Activated T-cell treated with anti-CD3 and anti-CD28 coated beads, Interleukin-2, amount 50 U/mL, for 4 hours (primary cell): ENCODE measurements around the gene SLC29A2. TPM values are rescaled to one million over a fixed set of nuclear protein-coding genes. Genes with fewer than 3 reads are reported as not detected.
"Not testable (repeated sequence)": the region's sequence is repeated elsewhere in the genome, so short reads cannot be mapped to it uniquely, and the experiment has no call there.

Experiments used
- ATAC-seq, 2 donors: fragments of 200-7000 bp; cut with Tn5 transposase; one replicate each; pipeline ENCODE4 v1.10.0; 2021
- DNase-seq: peaks from one replicate; pipeline ENCODE4 v3.0.0-alpha.2; 2020
- H3K27me3 Mint-ChIP-seq: one replicate; pipeline ENCODE4 v1.8.0; 2021; ENCODE audit warnings: low read depth, mixed read lengths
- H3K36me3 Mint-ChIP-seq: one replicate; pipeline ENCODE4 v1.8.0; 2022; ENCODE audit warnings: mixed read lengths; ENCODE audit not compliant: insufficient read depth
- H3K4me1 Mint-ChIP-seq: one replicate; pipeline ENCODE4 v1.8.0; 2021; ENCODE audit warnings: low read depth, mixed read lengths
- H3K4me3 Mint-ChIP-seq: one replicate; pipeline ENCODE4 v1.8.0; 2021; ENCODE audit warnings: mild to moderate bottlenecking, moderate library complexity, mixed read lengths
- H3K9me3 Mint-ChIP-seq: one replicate; pipeline ENCODE4 v1.8.0; 2021; ENCODE audit warnings: mixed read lengths
- total RNA-seq, 3 donors: library from RNA; stranded (reverse); gene quantifications; one replicate each; pipeline ENCODE4 v1.2.1, GENCODE V29; 2021

Gene SLC29A2
- total RNA-seq, 3 donors from 2014 or later = 10.5 to 15.7 (median 11.4) TPM

DNA sequence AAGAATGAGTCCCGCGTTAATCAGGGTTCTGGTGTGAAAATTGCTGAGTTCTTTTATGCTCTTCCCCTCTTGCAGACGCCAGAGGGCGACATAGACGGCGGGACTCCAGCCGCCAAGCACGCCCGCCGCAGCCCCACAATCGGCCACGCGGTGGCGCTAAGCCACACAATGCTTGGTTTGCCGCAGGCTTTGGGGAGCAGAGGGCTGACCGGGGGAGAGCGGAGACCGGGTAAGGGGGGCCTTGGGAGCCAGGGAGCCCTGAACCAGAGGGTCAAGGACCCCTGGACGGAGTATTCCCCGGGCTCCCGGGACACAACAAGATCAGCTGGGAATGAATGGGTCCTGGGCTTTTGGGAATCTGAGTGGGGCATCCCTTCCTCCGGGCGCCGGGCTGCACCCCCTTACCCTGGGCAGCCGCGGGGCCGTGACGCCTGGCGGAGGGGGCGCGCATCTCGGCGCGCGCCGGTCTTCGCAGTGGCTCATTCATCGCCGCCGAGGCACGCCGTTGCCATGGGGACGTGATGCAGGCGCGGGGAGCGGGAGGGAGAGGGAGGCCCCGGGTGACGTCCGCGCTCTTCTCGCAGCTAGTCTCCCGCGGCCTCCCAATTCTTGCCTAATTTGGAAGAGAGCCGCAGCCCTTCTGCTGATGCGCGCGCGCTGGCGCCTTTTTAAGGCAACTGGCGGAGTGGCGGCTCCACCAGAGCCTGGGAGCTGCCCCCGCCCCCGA lies 37.1 kb upstream of the SLC29A2 start:
- ATAC-seq = peak; percentile 90 to 93
- peak; percentile 94 for DNase-seq
- Mint-ChIP-seq H3K9me3 (no peaks in the 10 kb centered on the region), H3K4me3 (peak overlapping the region; percentile 79), H3K36me3 (no peaks in the 10 kb centered on the region), H3K4me1 (peaks cover 2% of the 10 kb centered on the region), H3K27me3 (peaks cover 31% of the 10 kb centered on the region)

DNA sequence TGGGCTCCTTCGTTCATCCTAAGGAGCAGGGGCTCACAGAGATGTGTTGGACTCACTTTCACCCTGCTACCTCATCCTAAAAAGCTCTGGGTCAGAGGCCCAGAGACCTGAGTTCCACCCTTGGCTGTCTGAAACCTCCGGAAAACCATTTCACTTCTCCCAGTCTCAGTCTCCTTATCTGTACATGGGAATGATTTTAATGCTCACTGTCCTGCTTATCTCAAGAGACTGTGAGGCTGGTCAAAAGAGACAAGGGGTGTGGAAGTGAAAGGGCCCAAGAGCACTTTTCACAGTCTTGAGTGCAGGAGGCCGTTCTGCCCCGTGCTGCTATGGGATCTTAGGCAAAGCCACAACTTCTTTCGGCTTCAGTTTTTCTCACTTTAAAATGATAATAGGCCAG lies 36.1 kb upstream of the SLC29A2 start:
- H3K9me3 Mint-ChIP-seq = no peaks in the 10 kb centered on the region

DNA sequence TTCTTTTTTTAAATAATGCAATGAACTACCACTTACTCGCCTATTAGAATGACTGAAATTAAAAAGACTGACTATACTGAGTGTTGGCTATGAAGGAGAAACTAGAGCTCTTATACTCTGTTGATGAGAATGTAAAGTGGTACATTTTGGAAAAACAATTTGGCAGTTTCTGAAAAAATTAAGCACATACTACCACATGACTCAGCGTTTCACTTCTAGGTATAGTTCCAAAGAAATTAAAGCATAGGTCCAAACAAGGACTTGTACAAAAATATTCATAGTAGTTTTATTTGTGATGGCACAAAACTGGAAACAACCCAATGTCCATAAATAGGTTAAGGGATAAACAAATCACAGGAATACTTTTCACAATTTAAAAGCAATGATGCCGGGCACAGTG lies 22.4 kb upstream of the SLC29A2 start:
- Mint-ChIP-seq H3K36me3 (no peaks in the 10 kb centered on the region), H3K4me3 (no peak overlapping the region), H3K4me1 (no peaks in the 10 kb centered on the region), H3K9me3 (no peaks in the 10 kb centered on the region), H3K27me3 (peaks cover 8% of the 10 kb centered on the region)
- DNase-seq = no peak
- no peak for ATAC-seq

More for the DNA sequence above, 36.1 kb upstream of the SLC29A2 start:
- no peak overlapping the region for H3K4me3 Mint-ChIP-seq
- DNase-seq (no peak), ATAC-seq (no peak)
- H3K36me3 Mint-ChIP-seq = no peaks in the 10 kb centered on the region
- peaks cover 27% of the 10 kb centered on the region for H3K27me3 Mint-ChIP-seq
- H3K4me1 Mint-ChIP-seq = peaks cover 2% of the 10 kb centered on the region

DNA sequence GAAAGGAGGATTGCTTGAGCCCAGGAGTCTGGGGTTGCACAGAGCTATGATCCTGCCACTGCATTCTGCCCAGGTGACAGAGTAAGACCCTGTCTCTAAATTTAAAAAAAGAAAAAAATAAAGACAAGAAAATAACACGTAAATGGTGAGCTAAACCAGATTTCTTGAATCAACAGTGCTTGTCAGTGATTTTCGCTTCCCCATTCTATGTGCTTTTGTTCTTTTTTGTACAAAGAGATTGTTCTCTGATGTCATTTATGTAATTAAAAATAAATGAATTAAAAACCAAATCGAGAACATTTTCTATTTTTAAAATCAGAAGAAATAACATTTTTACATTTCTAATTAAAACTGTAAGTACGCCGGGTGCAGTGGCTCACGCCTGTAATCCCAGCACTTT lies 19.8 kb upstream of the SLC29A2 start:
- Mint-ChIP-seq H3K9me3 (no peaks in the 10 kb centered on the region), H3K27me3 (peaks cover 5% of the 10 kb centered on the region), H3K4me1 (peaks cover 3% of the 10 kb centered on the region), H3K4me3 (no peak overlapping the region), H3K36me3 (no peaks in the 10 kb centered on the region)
- ATAC-seq (no peak), DNase-seq (no peak)

DNA sequence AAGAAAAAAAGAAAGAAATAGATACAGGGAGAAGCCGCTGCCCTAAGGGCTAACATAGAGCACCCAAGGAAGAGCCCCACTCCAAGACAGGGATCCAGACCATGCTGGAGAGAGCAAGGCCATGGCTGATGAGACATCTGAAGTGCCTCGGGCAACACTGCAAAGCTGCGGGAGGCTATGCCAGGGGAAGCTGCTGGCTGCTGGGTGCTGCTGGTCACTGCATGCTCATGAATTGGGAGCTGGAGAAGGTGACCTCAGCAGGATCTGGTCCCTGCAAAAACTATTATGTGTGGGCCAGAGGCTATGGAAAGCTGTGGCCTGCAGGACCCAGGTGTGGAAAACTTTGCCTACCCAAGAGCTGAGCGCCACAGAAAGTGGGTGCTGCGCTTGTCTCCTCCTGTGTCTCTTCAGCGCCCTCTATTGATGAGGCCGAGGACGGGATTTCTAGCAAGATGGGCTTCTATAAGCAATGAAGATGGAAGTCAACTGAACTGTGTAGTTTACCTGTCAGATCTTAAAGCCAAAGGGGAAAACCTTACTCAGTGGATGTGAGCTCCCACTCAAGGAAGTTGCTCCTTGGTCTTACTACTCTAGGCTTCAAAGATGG lies 17.3 kb upstream of the SLC29A2 start:
- peaks cover 7% of the 10 kb centered on the region for H3K4me1 Mint-ChIP-seq
- no peaks in the 10 kb centered on the region for H3K36me3 Mint-ChIP-seq
- no peaks in the 10 kb centered on the region for H3K9me3 Mint-ChIP-seq
- ATAC-seq = peak; percentile 76 to 84
- DNase-seq = peak; percentile 63
- no peak overlapping the region for H3K4me3 Mint-ChIP-seq
- peaks cover 2% of the 10 kb centered on the region for H3K27me3 Mint-ChIP-seq

DNA sequence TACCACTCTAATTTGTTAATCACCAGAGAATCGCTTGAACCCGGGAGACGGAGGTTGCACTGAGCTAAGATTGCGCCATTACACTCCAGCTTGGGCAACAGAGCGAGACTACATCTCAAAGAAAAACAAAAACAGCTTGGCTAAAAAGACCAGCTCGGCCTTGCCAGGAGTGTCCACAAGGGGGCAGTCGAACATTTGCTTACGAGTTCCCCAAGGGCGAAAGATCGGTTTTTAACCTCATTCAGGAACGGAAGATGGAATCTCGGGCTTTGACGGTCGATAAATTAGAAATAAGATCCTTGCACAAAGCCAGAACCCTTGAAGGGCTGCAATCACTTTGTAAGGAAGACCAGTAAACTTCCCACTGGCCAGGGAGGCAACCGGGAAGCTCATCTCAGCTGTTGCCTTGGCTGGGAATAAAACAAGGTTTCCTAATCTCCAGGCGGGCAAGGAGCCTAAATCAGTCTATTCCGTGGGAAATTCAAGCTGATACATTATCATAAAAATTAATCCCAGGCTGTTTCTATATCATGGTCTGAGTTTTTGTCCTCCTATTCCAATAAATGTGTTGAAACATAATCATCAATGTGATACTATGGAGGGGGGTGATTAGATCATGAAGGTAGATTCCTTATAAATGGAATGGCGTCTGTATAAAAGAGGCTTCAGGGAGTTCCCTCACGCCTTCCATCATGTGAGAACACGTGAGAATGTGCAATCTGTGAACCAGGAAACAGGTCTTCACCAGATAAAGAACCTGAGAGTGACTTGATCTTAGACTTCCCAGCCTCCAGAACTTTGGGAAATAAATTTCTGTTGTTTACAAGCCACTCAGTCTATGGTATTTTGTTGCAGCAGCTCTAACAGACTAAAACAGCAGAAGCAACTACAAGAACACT lies 14.9 kb upstream of the SLC29A2 start:
- Mint-ChIP-seq H3K4me1 (peaks cover 7% of the 10 kb centered on the region), H3K4me3 (peak overlapping the region; percentile 46), H3K36me3 (no peaks in the 10 kb centered on the region), H3K27me3 (peaks cover 5% of the 10 kb centered on the region), H3K9me3 (no peaks in the 10 kb centered on the region)
- peak; percentile 80 for DNase-seq
- ATAC-seq = peak; percentile 71 to 77

DNA sequence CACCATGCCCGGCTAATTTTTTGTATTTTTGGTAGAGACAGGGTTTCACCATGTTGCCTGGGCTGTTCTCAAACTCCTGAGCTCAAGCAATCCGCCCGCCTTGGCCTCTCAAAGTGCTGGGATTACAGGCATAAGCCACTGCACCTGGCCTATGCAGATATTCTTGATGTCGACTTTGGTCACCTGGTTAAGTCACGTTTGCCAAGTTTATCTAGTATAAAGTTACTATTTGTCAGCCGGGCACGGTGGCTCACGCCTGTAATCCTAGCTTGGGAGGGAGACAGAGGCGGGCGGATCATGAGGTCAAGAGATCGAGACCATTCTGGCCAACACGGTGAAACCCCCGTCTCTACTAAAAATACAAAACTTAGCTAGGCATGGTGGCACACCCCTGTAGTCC lies 12.8 kb upstream of the SLC29A2 start:
- not testable (repeated sequence) for H3K36me3 Mint-ChIP-seq, H3K4me1 Mint-ChIP-seq, ATAC-seq, H3K4me3 Mint-ChIP-seq, H3K27me3 Mint-ChIP-seq, H3K9me3 Mint-ChIP-seq, DNase-seq

DNA sequence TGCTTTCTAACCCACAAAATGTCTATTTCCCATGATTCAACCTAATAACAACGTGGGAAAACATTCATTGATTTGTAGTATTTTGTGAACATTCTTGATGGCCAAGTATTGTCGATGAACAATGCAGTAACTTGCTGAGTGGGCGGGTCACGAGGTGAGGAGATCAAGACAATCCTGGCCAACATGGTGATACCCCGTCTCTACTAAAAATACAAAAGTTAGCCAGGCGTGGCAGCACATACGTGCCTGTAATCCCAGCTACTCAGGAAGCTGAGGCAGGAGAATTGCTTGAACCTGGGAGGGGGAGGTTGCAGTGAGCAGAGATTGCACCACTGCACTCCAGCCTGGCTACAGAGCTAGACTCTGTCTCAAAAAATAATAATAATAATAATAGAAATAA lies 8.7 kb upstream of the SLC29A2 start:
- DNase-seq, ATAC-seq, H3K36me3 Mint-ChIP-seq, H3K4me3 Mint-ChIP-seq, H3K27me3 Mint-ChIP-seq, H3K9me3 Mint-ChIP-seq, H3K4me1 Mint-ChIP-seq: not testable (repeated sequence)

DNA sequence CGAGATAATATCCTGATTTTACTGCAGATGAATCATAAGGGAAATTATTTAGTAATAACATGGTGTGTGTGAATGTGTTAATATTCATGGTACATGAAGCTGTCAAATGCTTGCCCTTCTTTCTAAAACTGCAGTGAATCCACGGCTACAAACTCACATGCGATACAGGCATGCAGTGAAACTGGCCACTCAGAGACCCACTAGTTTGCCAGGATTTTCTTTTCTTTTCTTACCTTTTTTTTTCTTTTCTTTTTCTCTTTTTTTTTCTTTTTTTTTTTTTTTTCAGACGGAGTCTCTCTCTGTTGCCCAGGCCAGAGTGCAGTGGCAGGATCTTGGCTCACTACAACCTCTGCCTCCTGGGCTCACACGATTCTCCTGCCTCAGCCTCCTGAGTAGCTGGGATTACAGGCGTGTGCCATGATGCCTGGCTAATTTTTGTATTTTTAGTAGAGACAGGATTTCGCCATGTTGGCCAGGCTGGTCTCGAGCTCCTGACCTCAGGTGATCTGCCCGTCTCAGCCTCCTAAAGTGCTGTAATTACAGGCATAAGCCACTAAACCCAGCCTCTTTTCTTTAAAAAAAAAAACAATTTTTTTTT lies 2.2 kb upstream of the SLC29A2 start:
- not testable (repeated sequence) for DNase-seq, H3K4me3 Mint-ChIP-seq, ATAC-seq

DNA sequence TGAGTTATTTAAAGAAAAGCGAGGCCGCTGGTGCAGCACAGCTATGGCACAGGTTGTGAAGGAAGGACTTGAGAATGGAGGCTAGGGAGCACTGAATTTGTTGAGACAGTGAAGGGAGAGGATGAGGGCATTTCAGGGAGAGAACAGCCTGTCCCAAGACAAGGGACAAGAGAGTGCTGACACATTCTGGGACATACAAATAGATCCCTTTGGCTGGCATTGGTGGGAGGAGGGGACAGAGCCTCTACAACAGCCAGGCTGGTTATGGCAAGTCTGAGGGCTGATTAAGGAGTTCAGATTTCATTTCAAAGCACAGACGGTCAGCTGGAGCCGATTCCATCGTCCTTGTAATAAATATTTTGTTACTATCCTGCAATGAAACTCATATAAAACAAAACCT lies 1.7 kb upstream of the SLC29A2 start:
- Mint-ChIP-seq H3K9me3 (no peaks in the 10 kb centered on the region), H3K27me3 (no peaks in the 10 kb centered on the region), H3K4me1 (peaks cover 9% of the 10 kb centered on the region), H3K36me3 (no peaks in the 10 kb centered on the region), H3K4me3 (no peak overlapping the region)
- ATAC-seq (no peak), DNase-seq (no peak)

More for the DNA sequence above, 2.2 kb upstream of the SLC29A2 start:
- not testable (repeated sequence) for H3K27me3 Mint-ChIP-seq, H3K4me1 Mint-ChIP-seq, H3K36me3 Mint-ChIP-seq, H3K9me3 Mint-ChIP-seq

DNA sequence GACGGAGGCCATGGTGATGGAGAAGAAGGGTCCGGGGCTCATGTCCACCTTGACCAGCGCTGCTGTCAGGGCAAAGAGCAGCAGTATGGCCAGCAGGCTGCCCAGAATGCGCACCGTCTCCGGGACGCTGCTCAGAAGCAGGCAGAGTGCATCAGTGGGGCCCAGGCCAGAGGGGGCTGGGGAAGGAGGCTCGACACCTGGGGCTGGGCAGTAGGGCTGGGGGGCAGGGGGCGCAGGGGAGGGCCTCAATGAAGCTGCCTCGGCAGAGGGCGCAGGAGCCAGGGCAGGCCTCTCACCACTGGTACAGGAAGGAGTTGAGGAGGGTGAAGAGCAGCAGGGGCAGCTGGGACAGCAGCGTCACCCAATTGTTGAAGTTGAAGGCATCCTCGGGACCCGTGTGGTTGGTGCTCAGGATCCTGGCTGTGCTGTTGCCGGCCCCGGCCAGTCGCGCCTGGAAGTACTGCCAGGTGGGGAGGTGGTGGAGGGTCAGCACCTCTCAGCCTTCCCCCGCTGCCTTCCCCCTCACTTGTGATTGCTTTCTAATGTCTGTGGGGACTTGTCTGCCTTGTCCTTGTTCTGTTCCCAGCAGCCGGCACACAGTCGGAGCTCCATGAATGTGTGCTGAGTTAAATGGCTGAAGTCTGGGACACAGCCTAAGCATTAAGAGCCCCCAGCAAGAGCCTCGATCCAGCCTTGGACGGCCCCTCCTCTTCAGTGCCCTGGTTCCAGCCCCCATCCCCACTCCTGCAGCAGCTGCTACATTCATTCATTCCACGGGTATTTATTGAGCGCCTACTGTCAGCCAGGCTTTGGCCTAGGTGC lies 2.3 kb downstream of the SLC29A2 start:
- peaks cover 9% of the 10 kb centered on the region for H3K4me1 Mint-ChIP-seq
- DNase-seq (no peak), ATAC-seq (no peak)
- peak overlapping the region; percentile 84 for H3K4me3 Mint-ChIP-seq
- H3K36me3 Mint-ChIP-seq = no peaks in the 10 kb centered on the region
- no peaks in the 10 kb centered on the region for H3K27me3 Mint-ChIP-seq
- no peaks in the 10 kb centered on the region for H3K9me3 Mint-ChIP-seq

DNA sequence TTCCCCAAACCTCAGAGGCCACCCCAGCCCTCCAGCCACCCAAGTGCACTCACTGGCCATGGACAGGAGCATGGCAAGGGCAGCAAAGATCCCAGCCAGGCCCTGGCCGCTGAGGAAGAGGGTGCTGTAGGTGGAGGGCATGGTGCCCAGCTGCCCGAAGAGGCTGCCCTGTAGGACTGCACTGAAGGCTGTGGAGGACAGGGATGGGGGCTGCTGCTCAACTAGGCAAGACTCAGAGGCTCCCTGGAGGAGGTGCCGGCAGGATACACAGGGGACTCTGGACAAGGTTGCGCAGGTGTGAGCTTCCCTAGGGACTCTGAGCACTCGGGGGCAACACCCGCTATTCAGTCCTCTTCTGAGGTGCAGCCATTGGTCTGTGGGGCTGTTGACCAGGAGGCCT lies 3.1 kb downstream of the SLC29A2 start:
- Mint-ChIP-seq H3K4me1 (peaks cover 9% of the 10 kb centered on the region), H3K9me3 (no peaks in the 10 kb centered on the region), H3K4me3 (no peak overlapping the region), H3K36me3 (no peaks in the 10 kb centered on the region), H3K27me3 (no peaks in the 10 kb centered on the region)
- DNase-seq (no peak), ATAC-seq (no peak)

DNA sequence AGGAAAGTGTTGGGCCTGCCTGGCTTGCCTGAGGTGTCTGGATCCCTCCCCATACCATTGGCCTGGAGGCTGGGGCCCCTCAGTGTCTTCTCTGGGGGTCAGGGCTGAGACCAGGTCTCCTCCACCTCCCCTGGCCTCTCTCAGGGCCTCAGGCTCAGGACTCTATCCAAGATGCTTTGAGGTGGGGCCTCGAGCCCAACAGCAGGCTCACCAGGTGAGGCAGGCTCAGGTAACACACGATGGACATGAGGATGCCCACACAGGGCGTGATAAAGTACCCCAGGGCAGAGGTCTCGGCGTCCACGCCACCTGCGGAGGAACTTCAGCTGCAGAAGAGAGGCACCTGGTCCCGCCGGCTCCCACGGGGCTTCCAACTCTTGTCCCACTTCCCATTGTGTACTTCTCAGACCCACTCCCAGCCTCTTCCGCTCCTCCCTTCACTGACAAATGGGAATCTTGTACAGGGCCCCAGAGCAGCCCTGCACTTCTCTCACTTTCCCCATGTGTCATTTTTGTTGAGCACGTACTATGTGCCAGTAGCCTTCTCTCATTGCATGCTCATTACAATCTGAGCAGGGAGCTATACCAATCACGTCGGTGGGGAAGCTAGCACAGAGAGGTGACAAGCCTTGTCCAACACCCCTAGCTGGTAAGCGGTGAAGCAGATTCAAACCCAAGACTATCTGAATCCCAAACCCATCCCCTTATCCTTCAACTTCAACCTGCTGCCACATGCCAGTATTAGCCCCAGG lies 3.8 kb downstream of the SLC29A2 start:
- no peak overlapping the region for H3K4me3 Mint-ChIP-seq

More for the DNA sequence above, 3.8 kb downstream of the SLC29A2 start:
- Mint-ChIP-seq H3K27me3 (no peaks in the 10 kb centered on the region), H3K36me3 (no peaks in the 10 kb centered on the region), H3K4me1 (peaks cover 8% of the 10 kb centered on the region), H3K9me3 (no peaks in the 10 kb centered on the region)
- ATAC-seq = no peak
- DNase-seq = no peak
